ENCODE results near the gene COX6A2.

- TF ChIP-seq CTCF (conservative IDR thresholded peaks at IDR 0.05), result no peak
- no peak for TF ChIP-seq ZFX (IDR thresholded peaks at IDR 0.05)
Measured at GRCh38 chr16:31473264-31473984, 45.3 kb upstream of the COX6A2 start.
